GM21367 (cell line): ENCODE measurements around the gene CENPP.
"Not testable (repeated sequence)": the region's sequence is repeated elsewhere in the genome, so short reads cannot be mapped to it uniquely, and the experiment has no call there.

Source experiments
- ATAC-seq: cut with Tn5 transposase; IDR thresholded peaks from one replicate; pipeline ENCODE4 v1.9.1; 2021; ENCODE audit not compliant: unreplicated experiment

CENPP gene

DNA sequence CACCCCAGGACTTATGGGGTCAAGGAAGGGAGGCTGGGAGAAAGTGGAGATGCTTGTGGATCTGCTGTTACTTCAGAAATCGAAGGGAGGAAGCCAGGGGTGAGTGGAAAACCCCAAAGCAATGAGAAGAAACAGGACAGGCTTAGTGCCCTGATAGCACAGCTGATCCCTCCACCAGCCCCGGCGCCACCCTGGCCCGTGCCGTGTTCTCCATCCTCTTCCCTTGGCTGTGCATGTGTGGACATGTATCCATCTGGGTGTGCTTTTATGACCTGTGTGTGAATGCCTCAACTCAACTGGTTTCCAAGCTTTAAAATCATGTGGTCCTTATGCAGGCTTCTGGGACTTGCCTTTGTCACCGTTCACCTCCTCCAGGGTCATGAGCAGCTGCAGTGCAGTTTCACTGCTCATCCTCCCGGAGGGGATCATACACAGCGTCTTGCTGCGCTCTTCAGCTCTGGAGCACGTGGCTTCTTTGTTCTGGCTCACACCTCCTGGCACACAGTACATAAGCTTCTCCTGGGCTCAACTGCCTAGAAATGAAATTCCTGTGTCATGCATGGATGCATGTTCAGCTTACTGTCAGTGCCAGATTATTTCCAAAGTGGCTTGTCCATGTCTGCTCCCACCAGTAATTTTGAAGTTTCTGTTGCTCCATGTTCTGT, 286.0 kb downstream of the CENPP start:
- ATAC-seq = no peak

- no peak for ATAC-seq
These were observed 286.5 kb downstream of the CENPP start for GRCh38 chr9:92612292-92612691.

- ATAC-seq = no peak
These were observed 287.1 kb downstream of the CENPP start for GRCh38 chr9:92612816-92613215.

GRCh38 chr9:92613268-92614122, 287.7 kb downstream of the CENPP start:
- ATAC-seq = no peak

DNA sequence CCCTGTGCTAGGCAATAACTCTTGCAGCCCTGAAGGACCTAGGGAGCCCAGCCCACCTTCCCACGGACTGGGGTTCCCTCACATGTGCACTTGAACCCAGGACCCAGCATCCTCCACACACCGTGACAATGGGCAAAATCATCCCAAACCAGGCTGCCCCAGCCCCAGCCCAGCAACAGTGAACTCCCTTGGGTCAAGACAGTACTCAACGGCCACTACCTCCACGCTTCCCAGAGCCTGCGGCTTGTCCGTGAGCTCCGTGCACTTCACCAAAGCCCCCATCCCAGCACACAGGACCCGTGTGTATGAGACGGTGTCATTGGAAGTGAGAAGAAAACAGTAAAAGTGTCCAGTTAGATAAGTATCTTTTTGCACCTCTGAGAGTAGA, 288.4 kb downstream of the CENPP start:
- ATAC-seq = no peak

DNA sequence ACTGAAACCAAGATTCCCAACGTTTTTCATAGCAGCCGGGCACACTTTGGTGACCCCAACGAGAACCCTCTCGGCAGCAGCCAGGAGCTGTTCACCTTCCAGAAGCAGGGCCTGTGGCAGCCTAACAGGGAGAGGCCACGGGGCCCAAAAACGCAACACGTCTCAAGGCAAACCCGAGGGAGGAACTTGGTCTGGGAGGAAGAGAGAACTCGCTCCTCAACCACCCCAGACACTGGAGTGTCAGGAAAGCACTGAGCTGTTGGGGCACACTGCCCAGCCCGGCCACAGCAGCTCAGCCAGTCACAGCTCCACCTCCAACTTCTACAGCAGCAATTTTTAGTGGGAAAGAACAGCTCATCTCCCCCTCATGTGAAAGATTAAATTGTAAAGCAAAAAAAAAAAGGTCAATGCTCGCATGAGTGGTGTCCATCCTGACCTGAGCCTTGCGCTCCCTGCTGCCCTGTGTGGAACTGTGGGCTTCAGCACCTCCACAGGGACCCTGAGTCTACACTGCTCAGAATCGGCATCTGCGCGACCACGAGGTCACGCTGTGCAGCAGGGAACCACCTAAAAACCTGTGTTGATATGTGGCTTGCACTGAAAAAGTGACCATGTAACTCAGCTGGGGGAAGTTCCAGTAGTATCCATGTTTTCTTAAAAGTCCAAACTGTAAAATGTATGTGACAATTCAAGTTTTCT, 289.2 kb downstream of the CENPP start:
- no peak for ATAC-seq

DNA sequence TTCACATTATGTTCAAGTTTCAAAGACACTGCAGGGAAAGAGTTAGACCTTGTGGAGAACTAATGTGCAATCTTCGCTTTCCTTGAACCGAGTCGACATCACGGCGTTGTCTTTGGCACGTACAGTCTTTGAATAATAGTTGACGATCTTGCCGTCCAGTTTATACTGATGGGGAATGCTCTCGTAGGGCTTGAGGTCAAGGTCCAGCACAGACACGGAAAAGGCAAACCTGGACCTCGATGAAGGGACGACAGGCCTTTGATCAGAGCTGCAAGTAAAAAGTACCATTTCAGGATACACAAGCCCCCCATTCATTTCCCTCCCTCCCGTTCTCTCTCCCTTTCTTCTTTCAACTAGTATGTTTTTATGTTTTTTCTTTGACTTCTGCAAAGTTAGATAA, 290.0 kb downstream of the CENPP start:
- no peak for ATAC-seq

DNA sequence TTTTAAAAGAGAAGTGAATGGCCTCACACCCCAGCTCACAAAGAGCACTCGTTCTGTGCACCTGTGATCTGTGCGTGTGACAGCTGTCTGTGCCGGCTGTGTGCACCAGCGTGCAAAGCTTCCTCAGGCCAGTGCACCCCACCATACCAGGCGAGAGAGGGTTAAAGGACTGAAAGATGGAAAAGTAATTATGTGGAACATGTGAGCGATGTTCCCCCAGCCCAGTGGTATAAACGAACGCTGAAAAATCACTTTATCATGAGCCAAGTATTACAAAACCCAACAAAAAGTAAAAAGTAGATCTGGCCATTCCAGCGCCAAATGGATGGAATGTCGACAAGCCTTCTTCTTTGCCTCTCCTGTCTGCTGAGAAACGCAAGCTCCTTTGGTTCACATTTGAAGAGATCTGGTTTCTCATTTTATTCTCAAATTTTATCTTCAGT, 290.5 kb downstream of the CENPP start:
- no peak for ATAC-seq

- no peak for ATAC-seq
These were observed 290.9 kb downstream of the CENPP start for GRCh38 chr9:92616655-92617111.

DNA sequence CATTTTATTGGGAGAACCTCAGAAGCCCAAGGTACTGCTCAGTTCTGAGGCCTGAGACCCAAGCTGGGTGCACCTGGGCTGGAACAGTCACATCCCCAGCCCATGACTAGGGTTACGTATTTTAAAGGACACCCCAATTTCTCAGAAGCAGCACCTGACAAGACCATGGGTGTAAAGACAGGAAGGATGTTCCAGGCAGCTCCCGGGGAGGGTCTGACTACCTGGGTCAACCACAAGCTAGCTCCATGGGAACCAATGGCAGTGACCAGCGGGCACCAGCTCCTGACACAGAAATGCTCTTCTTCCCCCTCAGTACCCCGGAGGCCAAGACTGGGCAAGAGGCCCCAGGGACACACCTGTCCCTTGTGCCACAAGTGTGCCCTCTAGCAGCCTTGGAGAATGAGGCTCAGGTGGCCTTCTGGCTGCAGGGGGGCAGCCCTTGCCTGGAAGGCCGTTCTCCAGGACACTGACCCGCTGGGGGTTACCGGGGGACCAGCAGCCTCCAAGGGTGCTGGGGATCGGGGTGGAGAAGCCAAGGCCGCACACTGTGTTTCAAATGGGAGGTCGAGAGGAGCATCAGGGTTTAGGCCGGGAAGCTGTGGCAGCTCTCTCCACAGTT, 291.6 kb downstream of the CENPP start:
- no peak for ATAC-seq

DNA sequence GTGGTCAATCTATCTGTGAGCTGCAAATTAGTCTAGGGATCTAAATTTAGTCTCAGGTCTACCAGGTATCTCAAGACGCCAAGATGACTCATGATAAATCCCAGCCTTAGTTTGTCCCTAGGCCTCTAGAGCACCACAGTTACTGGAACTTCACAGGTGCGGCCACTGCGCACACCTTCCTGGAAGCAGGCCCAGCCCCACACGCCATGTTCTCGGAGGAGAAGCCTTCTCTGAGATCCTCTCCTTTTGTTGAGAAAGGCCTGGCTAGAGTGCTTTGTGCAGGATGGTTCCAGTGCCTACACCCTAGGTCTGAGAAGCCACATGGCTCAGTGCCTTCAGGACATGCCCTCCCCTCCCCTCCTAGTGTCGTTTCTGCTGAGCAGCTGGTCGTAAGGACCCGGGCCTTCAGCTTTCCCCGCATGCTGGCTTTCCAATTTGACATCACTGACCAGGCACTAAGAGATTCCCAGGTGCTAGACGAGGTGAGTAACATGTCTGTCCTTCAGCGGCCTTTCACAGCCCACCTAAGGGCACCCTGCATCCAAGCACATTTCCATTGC, 292.3 kb downstream of the CENPP start:
- ATAC-seq = no peak

- ATAC-seq = no peak
These were observed 293.0 kb downstream of the CENPP start for GRCh38 chr9:92618633-92619225.

- no peak for ATAC-seq
These were observed 294.0 kb downstream of the CENPP start for GRCh38 chr9:92619601-92620300.

- ATAC-seq = no peak
These were observed 295.1 kb downstream of the CENPP start for GRCh38 chr9:92620845-92621244.

DNA sequence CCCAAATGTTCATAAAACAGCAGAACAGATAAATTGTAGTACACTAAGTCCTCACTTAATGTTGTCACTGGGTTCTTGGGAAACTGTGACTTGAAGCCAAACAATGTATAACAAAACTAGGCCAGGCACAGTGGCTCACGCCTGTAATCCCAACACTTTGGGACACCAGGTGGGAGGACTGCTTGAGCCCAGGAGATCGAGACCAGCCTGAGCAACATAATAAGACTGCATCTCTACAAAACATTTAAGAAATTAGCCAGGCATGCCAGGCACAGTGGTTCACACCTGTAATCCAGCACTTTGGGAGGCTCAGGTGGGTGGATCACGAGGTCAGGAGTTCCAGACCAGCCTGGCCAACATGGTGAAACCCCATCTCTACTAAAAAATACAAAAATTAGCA, 298.2 kb downstream of the CENPP start:
- ATAC-seq = not testable (repeated sequence)

DNA sequence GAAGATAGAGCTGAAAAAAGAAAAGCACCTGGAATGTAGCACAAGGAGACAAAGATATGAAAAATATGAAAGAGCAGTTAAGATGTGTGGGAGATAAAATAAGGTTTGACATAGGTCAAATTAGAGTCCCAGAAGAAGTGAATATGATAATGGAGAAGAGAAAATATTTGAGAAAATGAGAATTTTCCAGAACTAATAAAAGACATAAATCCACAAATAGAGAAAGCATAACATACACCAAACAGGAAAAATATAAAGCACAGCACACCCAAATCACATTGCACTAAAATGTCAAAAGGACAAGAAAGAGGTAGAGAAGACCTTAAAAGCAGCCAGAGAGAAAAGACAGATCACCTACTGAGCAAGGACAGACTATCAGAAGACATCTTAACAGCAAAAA, 300.7 kb downstream of the CENPP start:
- no peak for ATAC-seq

DNA sequence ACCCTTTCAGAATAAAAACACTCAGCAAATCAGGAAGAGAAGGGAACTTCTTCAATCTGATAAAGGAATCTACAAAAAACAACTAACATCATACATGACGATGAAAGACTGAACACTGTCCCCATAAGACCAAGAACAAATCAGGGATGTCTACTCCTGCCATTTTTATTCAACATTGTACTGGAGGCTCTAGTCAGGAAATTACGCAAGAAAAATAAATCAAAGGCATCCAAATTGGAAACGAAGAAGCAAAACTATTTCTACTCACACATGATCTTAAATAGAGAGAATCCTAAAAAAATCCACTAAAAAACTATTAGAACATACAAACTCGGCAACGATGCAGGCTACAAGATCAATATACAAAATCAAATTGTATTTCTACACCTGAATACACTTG, 301.9 kb downstream of the CENPP start:
- ATAC-seq = no peak

DNA sequence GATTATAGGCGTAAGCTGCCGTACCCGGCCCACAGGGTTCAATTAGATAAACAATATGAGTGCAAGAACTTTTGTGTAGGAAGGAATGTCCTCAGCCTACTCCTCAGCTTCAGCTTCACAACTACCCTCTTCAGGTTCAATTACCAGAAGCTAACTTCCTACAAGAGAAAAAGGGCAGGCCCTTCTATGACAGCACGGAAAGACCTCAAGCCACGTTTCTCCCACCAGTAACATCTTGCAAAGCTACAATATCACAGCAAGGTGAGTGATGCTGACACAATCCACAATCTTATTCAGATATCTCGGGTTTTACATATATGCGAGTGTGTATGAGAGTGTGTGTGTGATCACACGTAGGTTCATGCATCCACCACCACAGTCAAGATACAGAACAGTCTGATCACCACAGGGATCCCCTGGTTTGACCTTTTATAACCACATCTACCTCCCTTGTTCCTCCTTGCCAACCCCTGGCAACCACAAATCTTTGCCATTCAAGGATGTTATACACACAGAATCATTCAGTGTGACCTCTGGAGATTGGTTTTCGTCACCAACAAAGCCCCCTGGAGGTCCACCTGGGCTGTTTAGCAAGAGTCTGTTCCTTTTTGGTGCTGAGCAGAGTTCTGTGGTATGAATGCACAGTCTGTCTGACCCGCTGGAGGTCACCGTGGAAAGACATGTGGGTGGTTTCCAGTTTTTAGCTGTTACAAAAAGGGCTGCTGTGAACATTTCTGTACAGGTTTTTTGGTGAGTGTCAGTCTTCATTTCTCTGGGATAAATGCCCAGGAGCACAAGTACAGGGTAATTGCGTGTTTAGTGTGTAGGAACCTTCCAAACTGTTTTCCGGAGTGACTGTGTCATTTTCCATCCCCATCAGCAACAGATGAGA, 305.9 kb downstream of the CENPP start:
- no peak for ATAC-seq

GRCh38 chr9:92632641-92633040, 306.9 kb downstream of the CENPP start:
- ATAC-seq = no peak
